ENCODE results near the gene PIEZO2.

DNA sequence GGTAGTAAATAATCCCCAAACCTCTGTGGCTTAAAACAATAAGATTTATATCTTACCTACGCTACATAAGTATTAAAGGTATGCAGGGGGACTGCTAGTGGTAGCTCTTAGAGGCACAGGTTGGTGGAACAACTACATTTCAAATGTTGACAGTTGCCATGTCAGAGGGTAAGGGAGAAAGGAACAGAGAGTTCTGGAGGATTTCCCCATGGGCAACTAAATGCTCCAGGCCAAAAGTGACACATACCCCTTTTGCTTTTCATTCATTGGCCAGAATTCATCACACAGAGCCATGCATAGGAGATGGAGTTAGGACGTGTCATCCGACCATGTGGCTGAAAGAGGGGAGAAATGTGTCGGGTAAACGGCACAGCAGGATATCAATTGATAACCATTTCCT lies 490.4 kb downstream of the PIEZO2 start:
- TF ChIP-seq, protein P1, sequence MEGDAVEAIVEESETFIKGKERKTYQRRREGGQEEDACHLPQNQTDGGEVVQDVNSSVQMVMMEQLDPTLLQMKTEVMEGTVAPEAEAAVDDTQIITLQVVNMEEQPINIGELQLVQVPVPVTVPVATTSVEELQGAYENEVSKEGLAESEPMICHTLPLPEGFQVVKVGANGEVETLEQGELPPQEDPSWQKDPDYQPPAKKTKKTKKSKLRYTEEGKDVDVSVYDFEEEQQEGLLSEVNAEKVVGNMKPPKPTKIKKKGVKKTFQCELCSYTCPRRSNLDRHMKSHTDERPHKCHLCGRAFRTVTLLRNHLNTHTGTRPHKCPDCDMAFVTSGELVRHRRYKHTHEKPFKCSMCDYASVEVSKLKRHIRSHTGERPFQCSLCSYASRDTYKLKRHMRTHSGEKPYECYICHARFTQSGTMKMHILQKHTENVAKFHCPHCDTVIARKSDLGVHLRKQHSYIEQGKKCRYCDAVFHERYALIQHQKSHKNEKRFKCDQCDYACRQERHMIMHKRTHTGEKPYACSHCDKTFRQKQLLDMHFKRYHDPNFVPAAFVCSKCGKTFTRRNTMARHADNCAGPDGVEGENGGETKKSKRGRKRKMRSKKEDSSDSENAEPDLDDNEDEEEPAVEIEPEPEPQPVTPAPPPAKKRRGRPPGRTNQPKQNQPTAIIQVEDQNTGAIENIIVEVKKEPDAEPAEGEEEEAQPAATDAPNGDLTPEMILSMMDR (IDR thresholded peaks at IDR 0.05), result no peak
- TF ChIP-seq POLR2A (IDR thresholded peaks at IDR 0.05), result no peak

All from esophagus squamous epithelium (tissue), 4 donors.